NCI-H2227 (cell line): Measurements from ENCODE around the gene ZNHIT6.
"Not testable (repeated sequence)": the region's sequence is repeated elsewhere in the genome, so short reads cannot be mapped to it uniquely, and the experiment has no call there.

ENCODE experiments used
- DNase-seq: peaks from one replicate; lab custom pipeline; 2025; ENCODE audit not compliant: unreplicated experiment; lab: John Stamatoyannopoulos, UW

Gene ZNHIT6

GRCh38 chr1:85672031-85672660 lies 36.1 kb downstream of the ZNHIT6 start:
- no peak for DNase-seq

GRCh38 chr1:85665932-85666331 lies 42.3 kb downstream of the ZNHIT6 start:
- DNase-seq: no peak

GRCh38 chr1:85663382-85663781 lies 44.9 kb downstream of the ZNHIT6 start:
- DNase-seq: no peak

GRCh38 chr1:85661767-85662166 lies 46.5 kb downstream of the ZNHIT6 start:
- no peak for DNase-seq

- DNase-seq: no peak
These were observed 47.7 kb downstream of the ZNHIT6 start for GRCh38 chr1:85660541-85660940.

- no peak for DNase-seq
These were observed 49.1 kb downstream of the ZNHIT6 start for GRCh38 chr1:85659174-85659573.

GRCh38 chr1:85656948-85657347 lies 51.3 kb downstream of the ZNHIT6 start:
- no peak for DNase-seq

- no peak for DNase-seq
These were observed 52.0 kb downstream of the ZNHIT6 start for GRCh38 chr1:85656256-85656655.

GRCh38 chr1:85655315-85655714 lies 52.9 kb downstream of the ZNHIT6 start:
- DNase-seq: no peak

- DNase-seq: no peak
These were observed 54.0 kb downstream of the ZNHIT6 start for GRCh38 chr1:85654066-85654782.

GRCh38 chr1:85652327-85652726 lies 55.9 kb downstream of the ZNHIT6 start:
- DNase-seq: no peak

GRCh38 chr1:85650645-85651044 lies 57.6 kb downstream of the ZNHIT6 start:
- no peak for DNase-seq

- DNase-seq: no peak
These were observed 58.6 kb downstream of the ZNHIT6 start for GRCh38 chr1:85649591-85649990.

GRCh38 chr1:85641598-85642556 lies 66.4 kb downstream of the ZNHIT6 start:
- not testable (repeated sequence) for DNase-seq

- not testable (repeated sequence) for DNase-seq
These were observed 68.3 kb downstream of the ZNHIT6 start for GRCh38 chr1:85639920-85640319.

GRCh38 chr1:85638412-85638811 lies 69.8 kb downstream of the ZNHIT6 start:
- no peak for DNase-seq

GRCh38 chr1:85630493-85630892 lies 77.7 kb downstream of the ZNHIT6 start:
- no peak for DNase-seq

GRCh38 chr1:85629532-85629920 lies 78.7 kb downstream of the ZNHIT6 start:
- no peak for DNase-seq

GRCh38 chr1:85628791-85629531 lies 79.3 kb downstream of the ZNHIT6 start:
- no peak for DNase-seq

GRCh38 chr1:85626818-85627217 lies 81.4 kb downstream of the ZNHIT6 start:
- no peak for DNase-seq

- no peak for DNase-seq
These were observed 83.9 kb downstream of the ZNHIT6 start for GRCh38 chr1:85624361-85624760.
